Panc1 (cell line): ENCODE results near the gene TMEM208. TPM values are rescaled to one million over a fixed set of nuclear protein-coding genes. Genes with fewer than 3 reads are reported as not detected.
A peak's percentile ranks its signal among the peaks of the same experiment; 100 is the strongest.

Experiments
- ATAC-seq: fragments of 200-7000 bp; cut with Tn5 transposase; 2 replicates; pipeline ENCODE4 v1.9.1; 2020; ENCODE audit warnings: mild to moderate bottlenecking, moderate library complexity
- BruUV-seq: library from RNA; stranded (reverse); fragments of 400-500 nt; replicated peaks from 2 replicates; lab custom pipeline; 2021; lab: Mats Ljungman, UMichigan
- CTCF ChIA-PET: fragments of 300-600 bp; sonication (Branson Sonifier 250); formaldehyde crosslinking; loops from one replicate; lab custom pipeline; 2022; ENCODE audit warnings: antibody characterized with exemption; lab: Charles Lee
- POLR2A ChIA-PET: fragments of 300-600 bp; sonication (Branson Sonifier 250); formaldehyde crosslinking; loops from one replicate; lab custom pipeline; 2022; ENCODE audit warnings: antibody characterized with exemption; lab: Charles Lee
- DNase-seq: peaks from one replicate; pipeline ENCODE4 v3.0.0-alpha.2; 2010; ENCODE audit warnings: low read depth, low spot score
- H3K27ac ChIP-seq: 2 replicates; pipeline ENCODE4 v1.5.1; 2011; ENCODE audit warnings: mild to moderate bottlenecking, low read length, inconsistent platforms
- H3K27me3 ChIP-seq: fragments of 200-500 bp; sonication (Bioruptor generic); 2 replicates; pipeline ENCODE4 v1.6.0; 2014; ENCODE audit warnings: low read length, inconsistent platforms; ENCODE audit not compliant: control insufficient read depth, insufficient read depth
- H3K36me3 ChIP-seq: fragments of 200-500 bp; sonication (Bioruptor generic); 2 replicates; pipeline ENCODE4 v1.5.1; 2014; ENCODE audit warnings: inconsistent platforms, mild to moderate bottlenecking, low read length, moderate library complexity; ENCODE audit not compliant: control insufficient read depth, insufficient read depth
- H3K4me1 ChIP-seq: 2 replicates; pipeline ENCODE4 v1.5.1; 2011; ENCODE audit warnings: inconsistent platforms, mild to moderate bottlenecking, low read length, moderate library complexity; ENCODE audit not compliant: control insufficient read depth, insufficient read depth
- H3K4me3 ChIP-seq, 2 experiments: 2 replicates each; pipeline ENCODE4 v1.5.1; 2011 to 2012; ENCODE audit warnings: low read depth in 2 of 2, low read length in 2 of 2, mild to moderate bottlenecking in 2 of 2, inconsistent platforms in 1 of 2, moderate library complexity in 1 of 2
- H3K9me3 ChIP-seq: fragments of 200-500 bp; sonication (Bioruptor generic); 2 replicates; pipeline ENCODE4 v1.5.1; 2014; ENCODE audit warnings: low read depth, mild to moderate bottlenecking, inconsistent platforms, low read length, moderate library complexity; ENCODE audit not compliant: control insufficient read depth, insufficient read depth
- CTCF ChIP-seq: fragments of 450-650 bp; IDR thresholded peaks from 2 replicates; pipeline ENCODE4 v1.5.1; 2017; ENCODE audit warnings: mild to moderate bottlenecking
- POLR2AphosphoS5 ChIP-seq: IDR thresholded peaks from 2 replicates; pipeline ENCODE4 v1.6.1; 2012; ENCODE audit warnings: mild to moderate bottlenecking, low read depth, low read length, moderate library complexity
- REST ChIP-seq, 2 experiments: IDR thresholded peaks; 2 replicates each; pipeline ENCODE4 v1.6.1; 2011 to 2012; ENCODE audit warnings: low read depth in 2 of 2, control low read depth in 1 of 2, low read length in 1 of 2, mild to moderate bottlenecking in 1 of 2, moderate library complexity in 1 of 2; ENCODE audit not compliant: insufficient read depth in 1 of 2
- SIN3A ChIP-seq: IDR thresholded peaks from 2 replicates; pipeline ENCODE4 v1.6.1; 2012; ENCODE audit warnings: low read depth, mild to moderate bottlenecking, low read length, moderate library complexity, borderline replicate concordance; ENCODE audit not compliant: insufficient read depth
- TCF7L2 ChIP-seq: IDR thresholded peaks from 2 replicates; pipeline ENCODE4 v1.6.1; 2011; ENCODE audit warnings: mild to moderate bottlenecking, low read depth, low read length, inconsistent platforms
- in situ Hi-C: cut with HindIII; loops from 2 replicates; pipeline ENCODE4 v1.10.0; 2016; ENCODE audit warnings: low sequenced_read_pairs, low pct_unique_long_range_greater_than_20kb
- intact Hi-C: fragments of 100-400 bp; cut with micrococcal nuclease; formaldehyde crosslinking; loops from one replicate; pipeline ENCODE4 v1.10.0; 2022; ENCODE audit not compliant: unreplicated experiment
- total RNA-seq: library from RNA; stranded (reverse); gene quantifications from one replicate; pipeline ENCODE4 v1.2.1, GENCODE V29; 2021; ENCODE audit not compliant: unreplicated experiment

Gene TMEM208
- total RNA-seq, 1 experiment from 2014 or later, result 25.6 TPM

- DNase-seq, result peak; percentile 45
- no peak for TF ChIP-seq CTCF
- 0 out of 4 replicates have a peak, but pooled peaks of 1 of the 2 experiments have one; percentile 41 for TF ChIP-seq REST (IDR thresholded peaks at IDR 0.05; ENCODE audit: insufficient read depth in 1 of 2, low read depth in 2 of 2, low read length in 1 of 2)
- peak; percentile 61; the same call in 1 of the 2 replicates for TF ChIP-seq POLR2AphosphoS5
- no peak for TF ChIP-seq TCF7L2
- peak; percentile 83; the same call in 1 of the 2 replicates for TF ChIP-seq SIN3A
- Histone ChIP-seq H3K27ac (peak within 1 kb of the TSS; percentile 92), H3K36me3 (peaks cover 17% of the 10 kb centered on the region), H3K4me3 (peak within 1 kb of the TSS; percentile 96 to 98), H3K4me1 (peaks cover 16% of the 10 kb centered on the region), H3K9me3 (no peaks in the 10 kb centered on the region), H3K27me3 (no peaks in the 10 kb centered on the region)
- BruUV-seq, result no TSS peak
- ATAC-seq, result peak; percentile 99
- CTCF ChIA-PET, result interaction anchor here (0.6 kb wide), 1 partner anchor 174 kb away, joined by 3 read pairs; no protein-coding TSS in a partner anchor
- POLR2A ChIA-PET, result interaction anchor here (0.6 kb wide), 1 partner anchor 234 kb away, joined by 4 read pairs; no protein-coding TSS in a partner anchor
- intact Hi-C loops (no loop called here), in situ Hi-C loops (no loop called here)
Measured at GRCh38 chr16:67191995-67192681, 34.8 kb upstream of the TMEM208 start, which contains the start of gene E2F4. Gene E2F4 (plus strand): TSS chr16:67192155. CDS start chr16:67192228, 73 bp downstream.

GRCh38 chr16:67192781-67193361 is 34.1 kb upstream of the TMEM208 start:
- H3K4me1 ChIP-seq, result peaks cover 20% of the 10 kb centered on the region
- DNase-seq, result no peak
- ChIA-PET CTCF (interaction anchor here (0.6 kb wide), 1 partner anchor 175 kb away, joined by 3 read pairs; no protein-coding TSS in a partner anchor), POLR2A (interaction anchor here (0.6 kb wide), 1 partner anchor 235 kb away, joined by 4 read pairs; no protein-coding TSS in a partner anchor)
- peaks cover 17% of the 10 kb centered on the region for H3K36me3 ChIP-seq
- no peaks in the 10 kb centered on the region for H3K9me3 ChIP-seq
- intact Hi-C loops, result no loop called here
- TSS peak; percentile 76 for BruUV-seq
- H3K27me3 ChIP-seq, result no peaks in the 10 kb centered on the region
- in situ Hi-C loops, result no loop called here
- no peak for ATAC-seq
- peak overlapping the region; percentile 96 to 98 for H3K4me3 ChIP-seq
- H3K27ac ChIP-seq, result peak overlapping the region; percentile 92
- TF ChIP-seq SIN3A (no peak), REST (IDR thresholded peaks at IDR 0.05; ENCODE audit: insufficient read depth in 1 of 2, low read depth in 2 of 2, low read length in 1 of 2) (no peak), POLR2AphosphoS5 (no peak), TCF7L2 (no peak), CTCF (no peak)
